Measurements from ENCODE around the gene SUN2. TPM values are rescaled to one million over a fixed set of nuclear protein-coding genes. Genes with fewer than 3 reads are reported as not detected.

The SUN2 gene
- total and polyA plus RNA-seq, 2 donors, result 61.5 to 64.9 TPM

DNA sequence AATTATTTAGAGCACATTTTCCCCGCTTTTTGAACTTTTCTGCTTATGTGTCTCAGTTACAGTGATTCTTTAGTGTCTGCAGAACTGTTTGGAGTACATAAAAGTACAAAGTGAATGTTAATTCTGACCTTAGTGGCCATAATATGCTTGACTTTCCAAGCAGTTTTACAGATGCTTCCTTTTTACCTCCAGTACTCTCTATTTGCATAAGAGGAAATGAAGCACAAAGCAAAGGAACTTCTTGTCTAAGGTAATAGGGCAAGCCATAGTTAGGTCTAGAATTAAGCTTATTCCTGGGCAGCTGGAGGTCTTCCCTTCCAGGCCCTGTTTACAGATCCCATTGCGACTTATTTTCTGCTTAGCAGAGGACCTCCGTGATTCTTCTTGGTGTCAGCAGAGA lies 46.5 kb downstream of the SUN2 start:
- Histone ChIP-seq H3K4me1 (ENCODE audit: control insufficient read depth in 2 of 2, insufficient read depth in 2 of 2, low read length in 2 of 2) (peaks cover 21 to 33% of the 10 kb centered on the region in 2 donors), H3K27me3 (ENCODE audit: control insufficient read depth in 2 of 2, insufficient read depth in 1 of 2, low read length in 1 of 2) (no peaks in the 10 kb centered on the region), H3K27ac (ENCODE audit: low read depth in 1 of 2, low read length in 1 of 2) (no peak overlapping the region), H3K9me3 (ENCODE audit: control insufficient read depth in 2 of 2, insufficient read depth in 1 of 2, low read length in 1 of 2) (no peaks in the 10 kb centered on the region), H3K36me3 (ENCODE audit: control insufficient read depth in 2 of 2, insufficient read depth in 2 of 2, low read length in 1 of 2) (peaks cover 9 to 24% of the 10 kb centered on the region in 2 donors), H3K4me3 (ENCODE audit: low read length in 2 of 2) (no peak overlapping the region)
- no peak for DNase-seq (ENCODE audit: low read depth in 6 of 9, low spot score in 9 of 9)
- 96% methylated on average over 3 of the region's 3 CpGs for WGBS

DNA sequence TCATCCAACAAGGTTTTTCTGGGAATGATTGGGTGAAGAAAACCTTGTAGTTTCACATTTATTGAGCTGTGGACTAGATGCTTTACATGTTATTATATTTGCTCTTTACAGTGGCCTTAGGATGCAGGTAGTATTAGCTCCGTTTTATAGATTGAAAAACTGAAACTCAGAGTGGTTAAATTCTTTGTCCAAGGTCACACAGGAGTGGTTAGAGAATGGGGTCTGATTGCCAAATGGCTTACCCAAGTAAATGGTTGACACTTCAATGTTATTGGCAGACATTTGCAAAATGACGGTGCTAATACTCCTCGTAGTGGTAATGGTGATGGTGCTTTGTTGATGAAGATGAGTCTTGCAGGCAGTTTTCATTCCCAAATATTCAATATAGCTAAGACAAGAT lies 47.8 kb downstream of the SUN2 start:
- peaks cover 9 to 24% of the 10 kb centered on the region in 2 donors for H3K36me3 ChIP-seq (ENCODE audit: control insufficient read depth in 2 of 2, insufficient read depth in 2 of 2, low read length in 1 of 2)
- H3K27ac ChIP-seq (ENCODE audit: low read depth in 1 of 2, low read length in 1 of 2), result no peak overlapping the region
- H3K27me3 ChIP-seq (ENCODE audit: control insufficient read depth in 2 of 2, insufficient read depth in 1 of 2, low read length in 1 of 2), result no peaks in the 10 kb centered on the region
- H3K9me3 ChIP-seq (ENCODE audit: control insufficient read depth in 2 of 2, insufficient read depth in 1 of 2, low read length in 1 of 2), result no peaks in the 10 kb centered on the region
- H3K4me3 ChIP-seq (ENCODE audit: low read length in 2 of 2), result no peak overlapping the region
- H3K4me1 ChIP-seq (ENCODE audit: control insufficient read depth in 2 of 2, insufficient read depth in 2 of 2, low read length in 2 of 2), result peaks cover 21 to 33% of the 10 kb centered on the region in 2 donors
- no peak for DNase-seq (ENCODE audit: low read depth in 6 of 9, low spot score in 9 of 9)
- 99% methylated on average over 3 of the region's 3 CpGs for WGBS

- DNase-seq (ENCODE audit: low read depth in 6 of 9, low spot score in 9 of 9), result no peak
- 78% methylated on average over 2 of the region's 2 CpGs for WGBS
- no peaks in the 10 kb centered on the region for H3K9me3 ChIP-seq (ENCODE audit: control insufficient read depth in 2 of 2, insufficient read depth in 1 of 2, low read length in 1 of 2)
- H3K4me1 ChIP-seq (ENCODE audit: control insufficient read depth in 2 of 2, insufficient read depth in 2 of 2, low read length in 2 of 2), result peaks cover 21 to 33% of the 10 kb centered on the region in 2 donors
- H3K27me3 ChIP-seq (ENCODE audit: control insufficient read depth in 2 of 2, insufficient read depth in 1 of 2, low read length in 1 of 2), result no peaks in the 10 kb centered on the region
- peaks cover 4 to 21% of the 10 kb centered on the region in 2 donors for H3K36me3 ChIP-seq (ENCODE audit: control insufficient read depth in 2 of 2, insufficient read depth in 2 of 2, low read length in 1 of 2)
- H3K4me3 ChIP-seq (ENCODE audit: low read length in 2 of 2), result peak overlapping the region; percentile 78 to 93
- H3K27ac ChIP-seq (ENCODE audit: low read depth in 1 of 2, low read length in 1 of 2), result peak overlapping the region in 1 of 2 donors; percentile 74
Observed at GRCh38 chr22:38707346-38707745, 48.5 kb downstream of the SUN2 start.

DNA sequence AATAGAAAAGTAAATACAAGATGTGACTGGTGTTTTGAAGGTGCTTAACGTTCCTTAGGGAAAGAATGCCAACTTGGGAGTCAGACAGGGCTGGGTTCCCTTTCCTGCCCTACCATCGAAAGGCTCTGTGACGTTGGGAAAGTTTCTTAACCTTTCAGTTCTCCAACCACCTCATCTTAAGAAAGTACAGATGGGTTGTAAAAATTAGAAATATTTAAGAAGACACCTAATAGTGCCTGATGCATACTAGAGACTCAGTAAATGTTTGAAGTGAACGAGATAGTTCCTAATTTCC lies 49.0 kb downstream of the SUN2 start:
- no peak for DNase-seq (ENCODE audit: low read depth in 6 of 9, low spot score in 9 of 9)
- H3K4me1 ChIP-seq (ENCODE audit: control insufficient read depth in 2 of 2, insufficient read depth in 2 of 2, low read length in 2 of 2), result peaks cover 21 to 33% of the 10 kb centered on the region in 2 donors
- WGBS, result 6% methylated on average over 4 of the region's 4 CpGs

GRCh38 chr22:38706101-38706900 lies 49.5 kb downstream of the SUN2 start:
- under 1% methylated on average over 80 of the region's 80 CpGs for WGBS
- Histone ChIP-seq H3K4me1 (ENCODE audit: control insufficient read depth in 2 of 2, insufficient read depth in 2 of 2, low read length in 2 of 2) (peaks cover 25 to 39% of the 10 kb centered on the region in 2 donors), H3K27me3 (ENCODE audit: control insufficient read depth in 2 of 2, insufficient read depth in 1 of 2, low read length in 1 of 2) (no peaks in the 10 kb centered on the region), H3K4me3 (ENCODE audit: low read length in 2 of 2) (peak overlapping the region; percentile 78 to 93), H3K36me3 (ENCODE audit: control insufficient read depth in 2 of 2, insufficient read depth in 2 of 2, low read length in 1 of 2) (peaks cover 0 to 16% of the 10 kb centered on the region in 2 donors), H3K9me3 (ENCODE audit: control insufficient read depth in 2 of 2, insufficient read depth in 1 of 2, low read length in 1 of 2) (no peaks in the 10 kb centered on the region), H3K27ac (ENCODE audit: low read depth in 1 of 2, low read length in 1 of 2) (peak overlapping the region; percentile 74 to 89)
- DNase-seq (ENCODE audit: low read depth in 6 of 9, low spot score in 9 of 9), result peak in 4 of 9 donors; percentile 16 to 47 (median 36)

More for the DNA sequence above, 49.0 kb downstream of the SUN2 start:
- H3K9me3 ChIP-seq (ENCODE audit: control insufficient read depth in 2 of 2, insufficient read depth in 1 of 2, low read length in 1 of 2), result no peaks in the 10 kb centered on the region
- H3K4me3 ChIP-seq (ENCODE audit: low read length in 2 of 2), result peak overlapping the region; percentile 78 to 93
- H3K27ac ChIP-seq (ENCODE audit: low read depth in 1 of 2, low read length in 1 of 2), result peak overlapping the region in 1 of 2 donors; percentile 74
- H3K36me3 ChIP-seq (ENCODE audit: control insufficient read depth in 2 of 2, insufficient read depth in 2 of 2, low read length in 1 of 2), result peaks cover 0 to 16% of the 10 kb centered on the region in 2 donors
- no peaks in the 10 kb centered on the region for H3K27me3 ChIP-seq (ENCODE audit: control insufficient read depth in 2 of 2, insufficient read depth in 1 of 2, low read length in 1 of 2)

DNA sequence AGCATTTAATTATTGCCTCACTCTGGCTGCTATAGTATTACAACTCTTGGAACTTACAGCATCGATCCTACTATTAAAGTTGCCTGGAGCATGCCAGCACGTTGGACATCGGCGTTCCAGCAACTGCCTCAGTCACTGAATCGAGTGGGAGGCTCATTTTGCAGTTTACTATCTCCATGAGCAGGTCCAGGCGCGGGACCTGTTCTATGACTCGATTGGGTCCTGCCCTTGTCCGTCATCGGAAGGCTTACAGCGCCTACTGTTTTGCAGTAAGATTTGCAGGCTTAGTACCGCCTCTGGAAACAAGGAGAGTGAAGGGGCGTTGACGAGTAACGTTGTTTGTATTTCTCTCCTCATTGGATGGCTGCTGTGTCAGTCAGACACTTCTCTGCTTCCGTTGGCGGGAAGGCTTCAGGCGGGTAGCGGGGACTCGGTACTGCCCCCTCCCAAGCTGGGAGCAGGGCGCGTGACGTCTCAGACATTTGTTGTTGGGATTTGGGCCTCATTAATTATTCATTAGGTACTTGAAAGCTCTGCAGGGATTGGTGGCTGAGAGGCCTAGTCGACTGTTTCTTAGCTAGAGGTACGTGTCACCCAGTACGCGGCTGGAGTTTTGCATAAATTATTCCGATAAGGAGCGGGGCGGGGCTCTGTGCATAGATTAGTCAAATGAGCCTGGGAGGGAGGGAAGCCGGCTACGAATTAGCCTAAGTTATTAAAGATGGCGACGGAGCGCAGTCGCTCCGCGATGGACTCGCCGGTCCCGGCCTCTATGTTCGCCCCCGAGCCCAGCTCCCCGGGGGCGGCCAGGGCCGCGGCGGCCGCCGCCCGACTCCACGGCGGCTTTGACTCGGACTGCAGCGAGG lies 50.3 kb downstream of the SUN2 start, which contains the start of gene GTPBP1:
Gene GTPBP1, plus strand, starts transcription at position 710 of the 866 bp plus-strand sequence. Its CDS starts 12 bp downstream, at position 722.
- no peaks in the 10 kb centered on the region for H3K27me3 ChIP-seq (ENCODE audit: control insufficient read depth in 2 of 2, insufficient read depth in 1 of 2, low read length in 1 of 2)
- peak; percentile 99 to 100 (median 100) for DNase-seq (ENCODE audit: low read depth in 6 of 9, low spot score in 9 of 9)

DNA sequence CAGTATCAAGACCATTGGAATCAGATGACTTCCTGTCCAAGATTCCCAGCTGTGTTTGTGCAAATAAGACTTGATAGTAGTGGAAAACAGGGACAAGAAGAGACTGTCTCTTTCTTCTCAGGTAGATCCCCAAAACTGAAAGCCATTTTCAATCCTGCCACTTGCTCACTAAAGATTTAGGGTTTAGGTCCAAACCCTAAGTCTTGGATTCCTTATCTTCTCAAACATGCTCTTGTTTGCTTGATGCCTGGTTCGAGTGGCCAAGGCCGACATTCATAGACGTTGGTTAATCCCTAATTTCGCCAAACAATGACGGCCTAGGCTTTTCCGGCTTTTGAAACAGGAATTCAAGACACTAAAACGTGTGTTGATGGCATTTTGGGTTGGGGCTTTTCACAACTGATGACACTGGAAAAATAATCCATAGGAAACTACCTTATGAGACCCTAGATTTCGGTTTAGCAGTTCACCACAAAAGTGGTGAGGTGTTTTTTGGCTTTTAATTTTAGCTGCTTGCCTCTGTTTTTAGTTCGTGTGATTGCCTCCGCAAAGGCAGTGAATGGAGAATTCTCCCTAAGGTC lies 51.1 kb downstream of the SUN2 start:
- peaks cover 0 to 4% of the 10 kb centered on the region in 2 donors for H3K36me3 ChIP-seq (ENCODE audit: control insufficient read depth in 2 of 2, insufficient read depth in 2 of 2, low read length in 1 of 2)
- H3K27me3 ChIP-seq (ENCODE audit: control insufficient read depth in 2 of 2, insufficient read depth in 1 of 2, low read length in 1 of 2), result no peaks in the 10 kb centered on the region
- 35% methylated on average over 10 of the region's 10 CpGs for WGBS
- no peaks in the 10 kb centered on the region for H3K9me3 ChIP-seq (ENCODE audit: control insufficient read depth in 2 of 2, insufficient read depth in 1 of 2, low read length in 1 of 2)
- peak overlapping the region; percentile 78 to 93 for H3K4me3 ChIP-seq (ENCODE audit: low read length in 2 of 2)
- DNase-seq (ENCODE audit: low read depth in 6 of 9, low spot score in 9 of 9), result peak in 1 of 9 donors; percentile 40
- H3K27ac ChIP-seq (ENCODE audit: low read depth in 1 of 2, low read length in 1 of 2), result peak overlapping the region; percentile 78 to 90
- H3K4me1 ChIP-seq (ENCODE audit: control insufficient read depth in 2 of 2, insufficient read depth in 2 of 2, low read length in 2 of 2), result peaks cover 25 to 43% of the 10 kb centered on the region in 2 donors

More for the DNA sequence above, 50.3 kb downstream of the SUN2 start, which contains the start of gene GTPBP1:
- Histone ChIP-seq H3K4me3 (ENCODE audit: low read length in 2 of 2) (peak within 1 kb of the TSS; percentile 78 to 93), H3K36me3 (ENCODE audit: control insufficient read depth in 2 of 2, insufficient read depth in 2 of 2, low read length in 1 of 2) (peaks cover 0 to 11% of the 10 kb centered on the region in 2 donors), H3K4me1 (ENCODE audit: control insufficient read depth in 2 of 2, insufficient read depth in 2 of 2, low read length in 2 of 2) (peaks cover 25 to 41% of the 10 kb centered on the region in 2 donors), H3K27ac (ENCODE audit: low read depth in 1 of 2, low read length in 1 of 2) (peak within 1 kb of the TSS; percentile 89 to 90), H3K9me3 (ENCODE audit: control insufficient read depth in 2 of 2, insufficient read depth in 1 of 2, low read length in 1 of 2) (no peaks in the 10 kb centered on the region)
- WGBS, result under 1% methylated on average over 55 of the region's 55 CpGs

- peak within 1 kb of the TSS; percentile 90 to 99 for H3K27ac ChIP-seq (ENCODE audit: low read depth in 1 of 2, low read length in 1 of 2)
- under 1% methylated on average over 94 of the region's 94 CpGs for WGBS
- H3K4me3 ChIP-seq (ENCODE audit: low read length in 2 of 2), result peak within 1 kb of the TSS; percentile 80 to 89
- no peaks in the 10 kb centered on the region for H3K27me3 ChIP-seq (ENCODE audit: control insufficient read depth in 2 of 2, insufficient read depth in 1 of 2, low read length in 1 of 2)
- peaks cover 36 to 39% of the 10 kb centered on the region in 2 donors for H3K4me1 ChIP-seq (ENCODE audit: control insufficient read depth in 2 of 2, insufficient read depth in 2 of 2, low read length in 2 of 2)
- no peaks in the 10 kb centered on the region for H3K9me3 ChIP-seq (ENCODE audit: control insufficient read depth in 2 of 2, insufficient read depth in 1 of 2, low read length in 1 of 2)
- DNase-seq (ENCODE audit: low read depth in 6 of 9, low spot score in 9 of 9), result peak; percentile 87 to 98 (median 95)
- peaks cover 0 to 9% of the 10 kb centered on the region in 2 donors for H3K36me3 ChIP-seq (ENCODE audit: control insufficient read depth in 2 of 2, insufficient read depth in 2 of 2, low read length in 1 of 2)
Observed at GRCh38 chr22:38700789-38701628, 54.8 kb downstream of the SUN2 start, which contains the start of gene JOSD1. Gene JOSD1 (minus strand): TSS chr22:38700943. CDS start chr22:38699987, 956 bp downstream.

All from thymus (tissue), 11 donors.